K562 (cell line): ENCODE measurements around the gene TMEM217. TPM values are rescaled to one million over a fixed set of nuclear protein-coding genes. Genes with fewer than 3 reads are reported as not detected.
A peak's percentile ranks its signal among the peaks of the same experiment; 100 is the strongest.

ENCODE experiments used
- ARID3B ChIP-seq: fragments of 250-450 bp; sonication (Bioruptor Pico); IDR thresholded peaks from 2 replicates; pipeline ENCODE4 v1.4.0; 2020; ENCODE audit warnings: borderline replicate concordance
- C11orf30 ChIP-seq: fragments of 450-650 bp; IDR thresholded peaks from 2 replicates; pipeline ENCODE4 v1.6.1; 2016; ENCODE audit warnings: low read depth, mild to moderate bottlenecking
- CBFA2T2 ChIP-seq: fragments of 450-650 bp; conservative IDR thresholded peaks from 2 replicates; pipeline ENCODE4 v1.6.1; 2017; ENCODE audit warnings: mild to moderate bottlenecking
- DDX20 ChIP-seq: fragments of 450-650 bp; IDR thresholded peaks from 2 replicates; pipeline ENCODE4 v1.6.1; 2016; ENCODE audit warnings: missing genetic modification characterization, low read depth, mild to moderate bottlenecking, missing compliant biosample characterization, moderate library complexity
- DEAF1 ChIP-seq: fragments of 450-650 bp; formaldehyde crosslinking; IDR thresholded peaks from 2 replicates; pipeline ENCODE4 v1.4.0; 2020; ENCODE audit warnings: mild to moderate bottlenecking, moderate library complexity
- E4F1 ChIP-seq: fragments of 250-450 bp; sonication (Bioruptor Pico); IDR thresholded peaks from 2 replicates; pipeline ENCODE4 v1.5.0; 2021; ENCODE audit warnings: mild to moderate bottlenecking, borderline replicate concordance
- HDGF ChIP-seq: fragments of 450-650 bp; IDR thresholded peaks from 2 replicates; pipeline ENCODE4 v1.6.1; 2016
- KLF13 ChIP-seq: fragments of 450-650 bp; IDR thresholded peaks from 2 replicates; pipeline ENCODE4 v1.6.1; 2016; ENCODE audit warnings: missing genetic modification characterization, low read depth, mild to moderate bottlenecking, missing compliant biosample characterization, moderate library complexity, borderline replicate concordance
- NRF1 ChIP-seq, 2 experiments: fragments of 450-650 bp; IDR thresholded peaks in 1 of 2; conservative IDR thresholded peaks in 1 of 2; 2 replicates each; pipeline ENCODE4 v1.6.1; 2014; ENCODE audit warnings: mild to moderate bottlenecking in 2 of 2
- PRDM10 ChIP-seq: fragments of 450-650 bp; IDR thresholded peaks from 2 replicates; pipeline ENCODE4 v1.6.1; 2018; ENCODE audit not compliant: partially characterized antibody
- RUNX1 ChIP-seq: sonication (generic); IDR thresholded peaks from 2 replicates; pipeline ENCODE4 v1.6.1; 2016; ENCODE audit warnings: antibody characterized with exemption, low read depth
- SAP30 ChIP-seq: fragments of 200-600 bp; sonication (generic); IDR thresholded peaks from 2 replicates; pipeline ENCODE4 v1.6.1; 2012; ENCODE audit warnings: borderline replicate concordance, low read depth, mild to moderate bottlenecking, moderate library complexity, low read length, control low read depth, inconsistent platforms; ENCODE audit not compliant: insufficient read depth, poor library complexity, severe bottlenecking
- SIN3A ChIP-seq, 2 experiments: fragments of 150-350 bp in 1 of 2; IDR thresholded peaks; 2 replicates each; pipeline ENCODE4 v1.6.1; 2011 to 2016; ENCODE audit warnings: borderline replicate concordance in 2 of 2, low read depth in 2 of 2, low read length in 2 of 2, mild to moderate bottlenecking in 2 of 2, moderate library complexity in 2 of 2; ENCODE audit not compliant: control insufficient read depth in 1 of 2
- SMAD4 ChIP-seq: fragments of 250-450 bp; sonication (Bioruptor Pico); conservative IDR thresholded peaks from 2 replicates; pipeline ENCODE4 v1.8.0; 2021; ENCODE audit warnings: inconsistent platforms, mild to moderate bottlenecking, moderate library complexity
- TFAM ChIP-seq: fragments of 250-450 bp; sonication (Bioruptor Pico); conservative IDR thresholded peaks from 2 replicates; pipeline ENCODE4 v1.5.0; 2021; ENCODE audit warnings: mild to moderate bottlenecking, moderate library complexity
- XRCC4 ChIP-seq: IDR thresholded peaks from one replicate; pipeline ENCODE4 v1.6.1; 2011; ENCODE audit not compliant: insufficient read depth, insufficient read length; ENCODE audit errors: extremely low read depth
- ZNF431 ChIP-seq: sonication (generic); formaldehyde crosslinking; IDR thresholded peaks from 2 replicates; pipeline ENCODE4 v1.8.0; 2022; ENCODE audit warnings: mild to moderate bottlenecking, missing genetic modification reagents
- polyA plus RNA-seq, 8 experiments: library from polyadenylated mRNA; depleted of rRNA in 4 of 8; stranded (reverse) in 5 of 8; unstranded in 3 of 8; fragments of >200 nt; fragmentation: Nextera tagmentation in 2 of 8; fragmentation: Illumina TruSeq in 1 of 8; extraction: Ambion mirVana in 2 of 8; extraction: Trizol in 1 of 8; gene quantifications; 2 replicates each; pipeline versions ENCODE4 v1.2.1 to v1.2.3, GENCODE V29; 2011 to 2014; ENCODE audit warnings: inconsistent platforms in 1 of 8, missing spikeins in 1 of 8
- total RNA-seq, 7 experiments: library from RNA; depleted of rRNA in 6 of 7; stranded (reverse); fragments of >200 nt in 6 of 7; fragmentation: Illumina TruSeq in 2 of 7; extraction: Trizol in 2 of 7; gene quantifications; 2 replicates each; pipeline versions ENCODE4 v1.2.1 to v1.2.3, GENCODE V29; 2011 to 2021; ENCODE audit warnings: low replicate concordance in 1 of 7

Gene TMEM217
- total and polyA plus RNA-seq, 9 of the 15 experiments (the other 6 are each of a cell fraction or from before 2014, with no cell fraction given) = 1.3 to 8.0 (median 1.9) TPM

GRCh38 chr6:37257634-37258404 lies at the start of gene TMEM217, which contains the start of gene TBC1D22B (continued):
- TF ChIP-seq PRDM10 = peak; percentile 90
- TF ChIP-seq ARID3B (CRISPR knock-in tag) = 0 out of 2 replicates have a peak, but pooled peaks have one; percentile 79
- TF ChIP-seq CBFA2T2 = no peak
- no peak for TF ChIP-seq TFAM (CRISPR knock-in tag)
- peak; percentile 90 to 92 for TF ChIP-seq NRF1 (conservative IDR thresholded peaks at IDR 0.05 in 1 of 2, IDR thresholded peaks at IDR 0.05 in 1 of 2)
- no peak for TF ChIP-seq HDGF
- TF ChIP-seq DEAF1 = peak; percentile 47; the same call in 1 of the 2 replicates
- TF ChIP-seq RUNX1 = no peak
- TF ChIP-seq ZNF431 (CRISPR knock-in tag) = no peak
- peak; percentile 47; the same call in 1 of the 2 replicates for TF ChIP-seq SMAD4
- TF ChIP-seq E4F1 = no peak
- peak; percentile 93 for TF ChIP-seq C11orf30
- TF ChIP-seq XRCC4 = no peak
- TF ChIP-seq SAP30 = peak; percentile 84
- TF ChIP-seq DDX20 (tag) = no peak
- TF ChIP-seq SIN3A (IDR thresholded peaks at IDR 0.05; ENCODE audit: borderline replicate concordance in 2 of 2, control insufficient read depth in 1 of 2, low read depth in 2 of 2, low read length in 2 of 2) = peak; percentile 55 to 74; a peak in 1 of 4 replicates
- TF ChIP-seq KLF13 = no peak
